GM12892 (cell line): ENCODE results near the gene ATP8B3.

ENCODE experiments used
- POLR2AphosphoS5 ChIP-seq: IDR thresholded peaks from 2 replicates; pipeline ENCODE4 v1.6.1; 2011; ENCODE audit warnings: low read depth, low read length, control low read depth
- TAF1 ChIP-seq: IDR thresholded peaks from 2 replicates; pipeline ENCODE4 v1.6.1; 2011; ENCODE audit warnings: low read depth, mild to moderate bottlenecking, control low read depth, low read length, borderline replicate concordance

DNA sequence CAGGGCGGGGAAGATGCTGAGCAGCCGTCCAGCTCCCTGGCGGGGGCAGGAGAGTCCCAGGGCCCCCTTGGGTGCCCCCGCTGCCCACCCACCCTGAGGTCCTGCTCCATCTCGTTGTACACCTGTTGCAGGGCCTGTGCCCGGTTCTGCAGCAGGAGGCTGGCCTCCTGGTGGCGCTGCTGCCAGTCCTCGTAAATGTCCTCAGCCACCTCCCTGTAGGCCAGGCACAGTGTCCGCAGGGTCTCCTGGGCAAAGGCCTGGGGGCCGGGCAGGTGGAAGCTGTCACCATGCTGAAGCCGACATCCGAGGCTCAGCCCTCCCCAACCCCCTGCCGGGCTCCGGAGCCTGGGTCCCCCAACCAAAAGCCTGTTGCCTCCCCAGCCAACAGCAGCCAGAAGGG, 20.2 kb downstream of the ATP8B3 start:
- TF ChIP-seq TAF1, result no peak
- TF ChIP-seq POLR2AphosphoS5, result no peak
